Stimulated activated naive CD4-positive, alpha-beta T cell treated with Interleukin-2 at 50 U/mL for 16 hours (primary cell): ENCODE results near the gene SUZ12.
"Not testable (repeated sequence)": the region's sequence is repeated elsewhere in the genome, so short reads cannot be mapped to it uniquely, and the experiment has no call there.

Experiments used
- DNase-seq: peaks from one replicate; lab custom pipeline; 2025; lab: John Stamatoyannopoulos, UW

Gene SUZ12

GRCh38 chr17:32041306-32041875 lies 104.6 kb downstream of the SUZ12 start:
- not testable (repeated sequence) for DNase-seq

GRCh38 chr17:32042266-32042665 lies 105.5 kb downstream of the SUZ12 start:
- DNase-seq = not testable (repeated sequence)

- not testable (repeated sequence) for DNase-seq
These were observed 108.8 kb downstream of the SUZ12 start for GRCh38 chr17:32045611-32046010.

- DNase-seq = not testable (repeated sequence)
These were observed 110.9 kb downstream of the SUZ12 start for GRCh38 chr17:32047663-32048062.
